GM18858 (cell line): ENCODE results near the gene CXCR4.

Experiments used
- ATAC-seq: cut with Tn5 transposase; IDR thresholded peaks from one replicate; pipeline ENCODE4 v1.9.1; 2021; ENCODE audit not compliant: unreplicated experiment

The CXCR4 gene

GRCh38 chr2:136117909-136118818, at the start of gene CXCR4:
TSS of gene CXCR4 (minus strand) at chr2:136118149. CDS start at chr2:136118060, 89 bp downstream.
- no peak for ATAC-seq

DNA sequence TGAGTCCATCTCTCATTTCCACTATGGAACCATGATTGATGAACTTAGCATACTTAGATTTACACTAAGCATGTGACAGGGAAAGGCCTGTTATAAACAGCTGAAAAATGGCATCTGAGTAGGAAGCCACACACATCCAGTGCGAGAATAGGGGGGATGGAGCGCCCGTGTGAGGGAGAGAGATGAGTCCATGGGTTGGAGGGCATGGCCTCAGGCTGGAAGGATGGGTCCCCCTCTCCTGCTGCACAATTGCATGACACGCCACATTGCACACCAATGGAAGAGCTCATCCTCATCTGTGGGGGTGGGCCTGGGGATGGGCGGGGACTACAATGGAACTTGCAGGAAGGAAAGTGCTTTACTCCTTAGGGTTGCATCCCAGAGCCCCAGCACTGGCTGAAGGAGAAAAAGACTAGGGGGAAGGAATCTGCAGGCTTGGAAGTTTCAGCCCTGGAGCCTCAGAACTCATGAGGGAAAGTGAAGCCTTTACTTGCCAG, 46.4 kb upstream of the CXCR4 start:
- ATAC-seq = no peak

DNA sequence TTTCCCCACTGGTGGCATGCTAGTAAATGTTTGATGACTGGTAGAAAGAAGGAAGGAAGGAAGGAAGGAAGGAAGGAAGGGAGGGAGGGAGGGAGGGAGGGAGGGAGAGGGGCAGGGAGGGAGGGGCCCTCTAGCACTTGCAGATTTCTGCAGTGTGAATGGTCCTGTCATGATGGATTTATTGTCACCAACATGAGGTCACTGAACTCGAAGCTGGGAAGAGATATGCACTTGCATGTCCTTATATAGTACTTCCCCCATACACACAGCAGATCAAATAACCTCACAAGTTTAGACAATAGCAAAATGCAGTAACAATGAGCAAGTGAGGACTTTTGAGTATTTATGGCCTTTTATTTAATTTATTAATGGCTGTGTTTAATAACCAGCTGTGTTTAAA, 44.5 kb upstream of the CXCR4 start:
- no peak for ATAC-seq

DNA sequence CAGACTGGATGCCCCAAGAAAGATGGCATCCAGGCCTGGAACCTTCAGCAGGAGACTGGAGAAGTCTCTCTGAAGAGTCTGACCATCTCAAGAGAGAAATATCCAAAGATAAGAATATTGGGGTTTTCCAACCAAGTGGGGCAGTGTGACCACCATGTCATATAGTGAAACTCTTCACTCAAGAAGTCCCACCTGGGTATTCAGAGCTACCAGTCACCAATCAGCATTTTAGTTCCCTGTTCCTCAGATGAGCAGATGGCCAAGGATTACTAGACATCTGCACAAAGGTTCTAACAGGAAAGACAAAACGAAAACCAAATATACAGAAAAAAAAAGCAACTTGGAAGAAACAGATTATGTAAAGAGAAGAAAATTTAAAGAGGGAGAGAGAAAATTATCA, 38.5 kb upstream of the CXCR4 start:
- ATAC-seq = no peak

DNA sequence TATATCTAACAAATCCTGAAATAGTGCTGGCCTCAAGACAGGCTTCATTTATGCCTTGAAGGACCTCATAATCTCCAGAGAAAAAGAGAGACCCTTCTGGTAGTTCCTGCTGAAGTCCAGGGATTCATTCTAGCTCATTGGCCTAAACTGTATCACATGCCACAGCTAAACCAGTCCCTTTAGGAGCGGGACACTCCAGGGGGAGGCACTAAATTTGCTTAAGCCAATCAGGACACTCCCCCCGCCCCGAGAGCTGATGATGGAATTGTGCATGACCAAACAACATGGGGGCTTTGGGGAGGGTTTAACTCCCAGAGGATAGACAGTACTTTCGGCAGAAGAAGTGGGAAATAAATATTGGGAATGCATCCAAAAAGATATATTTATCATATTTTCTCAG, 36.4 kb upstream of the CXCR4 start:
- no peak for ATAC-seq

DNA sequence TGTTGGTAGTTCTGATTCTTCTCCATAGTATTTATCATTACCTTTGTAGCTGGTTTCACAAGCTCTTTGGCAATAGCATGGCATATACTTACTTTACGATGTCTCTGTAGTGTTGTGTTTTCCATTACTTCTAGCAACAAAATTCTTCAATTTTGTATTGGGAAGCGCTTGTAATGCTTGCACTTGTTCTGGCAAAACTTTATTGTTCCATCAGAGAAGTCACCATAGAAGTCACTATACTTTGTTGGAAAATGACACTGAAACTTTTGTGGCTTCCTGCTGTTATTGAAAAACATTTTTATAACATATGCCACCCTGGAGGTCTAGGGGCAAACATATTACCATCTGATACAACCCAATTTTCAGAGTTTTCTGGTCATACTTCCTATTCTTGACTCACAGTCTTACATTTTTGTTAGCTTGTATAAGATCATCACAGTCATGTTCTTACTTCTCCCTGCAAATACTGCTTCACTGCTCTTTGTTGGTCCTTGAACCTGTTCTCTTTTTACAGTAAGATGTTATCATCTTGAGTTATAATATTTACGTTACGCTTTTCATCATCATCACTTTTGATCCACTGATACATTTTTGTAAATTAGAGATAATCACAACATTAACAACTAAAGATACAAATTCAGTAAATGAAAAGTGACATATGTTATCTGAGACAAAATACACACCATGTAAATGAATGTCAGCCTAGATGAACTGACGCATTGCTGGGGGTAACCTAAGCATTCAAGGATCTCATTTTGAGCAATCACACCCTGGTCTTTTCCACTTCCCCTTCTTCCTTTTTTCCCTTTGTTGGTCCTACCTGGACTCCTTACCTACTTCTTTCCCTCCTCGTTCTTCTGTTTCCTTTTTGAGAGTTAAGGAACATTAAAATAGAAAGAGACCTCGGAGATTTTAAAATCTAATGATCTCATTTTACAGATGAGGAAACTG, 33.3 kb upstream of the CXCR4 start:
- no peak for ATAC-seq

DNA sequence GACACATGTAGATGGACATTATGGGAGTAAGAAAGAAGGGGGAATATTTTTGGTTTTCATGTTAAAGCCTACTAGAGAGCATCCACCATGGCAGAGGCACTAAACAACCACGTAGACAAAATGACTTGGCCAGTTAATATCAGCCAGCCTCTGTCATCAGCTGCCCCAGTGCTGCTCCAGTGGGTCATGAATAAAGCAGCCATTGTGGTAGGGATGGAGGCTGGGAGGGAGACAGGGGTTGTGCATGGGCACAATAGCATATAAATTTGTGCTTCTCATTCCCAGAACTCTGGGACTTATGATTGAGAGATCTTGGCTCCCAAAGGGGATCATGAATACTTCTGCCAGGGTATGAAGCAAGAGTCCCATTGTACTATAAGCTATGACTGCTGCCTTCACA, 31.1 kb upstream of the CXCR4 start:
- no peak for ATAC-seq

- no peak for ATAC-seq
These were observed 28.6 kb upstream of the CXCR4 start for GRCh38 chr2:136146564-136146963.

GRCh38 chr2:136143603-136144451, 25.9 kb upstream of the CXCR4 start:
- ATAC-seq = no peak

DNA sequence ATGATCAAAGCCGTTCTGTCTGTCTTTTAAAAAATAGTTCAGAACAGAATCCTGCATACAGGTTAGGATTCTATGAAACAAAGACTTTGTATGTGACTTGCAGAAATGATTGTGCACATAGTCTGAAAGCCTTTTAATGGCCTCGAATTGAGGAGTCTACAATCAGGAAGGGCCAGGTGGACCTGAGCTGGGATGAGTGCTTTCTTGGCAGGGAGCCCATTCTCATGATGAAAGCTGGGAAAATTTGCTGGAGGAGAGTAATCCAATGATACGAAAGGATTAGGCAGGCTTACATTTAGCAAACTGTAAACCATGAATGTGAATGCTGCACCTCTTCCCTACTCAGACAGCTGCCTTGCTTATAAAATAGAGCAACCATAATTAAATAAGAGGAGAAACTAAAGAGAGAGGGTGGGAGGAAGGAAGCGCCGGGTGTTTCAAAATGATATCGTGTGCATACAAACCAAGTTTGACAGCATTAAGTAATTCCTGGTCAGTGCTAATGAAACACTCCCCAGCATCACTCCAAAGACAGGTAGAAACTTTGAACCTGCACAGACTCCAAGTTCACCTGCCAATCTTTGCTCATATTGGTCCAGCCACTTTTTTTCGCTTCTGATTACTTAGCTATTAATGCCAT, 23.7 kb upstream of the CXCR4 start:
- ATAC-seq = no peak

DNA sequence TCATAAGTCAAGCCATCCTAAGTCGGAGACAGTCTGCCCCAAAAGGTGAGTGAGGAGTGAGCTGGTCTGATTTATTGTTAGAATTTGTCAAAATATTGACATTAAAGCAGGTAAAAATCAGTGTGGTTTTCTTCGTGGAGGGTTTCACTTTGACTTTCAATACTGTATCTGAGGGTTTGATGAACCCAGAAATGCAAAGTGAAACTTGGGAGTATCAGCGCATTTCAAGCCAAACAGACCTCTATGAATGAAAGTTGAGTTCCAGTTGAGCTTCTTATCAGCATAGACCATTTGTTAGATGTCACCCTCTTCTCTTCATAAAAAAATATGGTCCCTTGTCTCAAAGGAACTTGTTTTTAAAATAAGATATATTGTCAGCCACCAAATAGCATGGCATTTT, 21.7 kb upstream of the CXCR4 start:
- ATAC-seq = peak; percentile 39

DNA sequence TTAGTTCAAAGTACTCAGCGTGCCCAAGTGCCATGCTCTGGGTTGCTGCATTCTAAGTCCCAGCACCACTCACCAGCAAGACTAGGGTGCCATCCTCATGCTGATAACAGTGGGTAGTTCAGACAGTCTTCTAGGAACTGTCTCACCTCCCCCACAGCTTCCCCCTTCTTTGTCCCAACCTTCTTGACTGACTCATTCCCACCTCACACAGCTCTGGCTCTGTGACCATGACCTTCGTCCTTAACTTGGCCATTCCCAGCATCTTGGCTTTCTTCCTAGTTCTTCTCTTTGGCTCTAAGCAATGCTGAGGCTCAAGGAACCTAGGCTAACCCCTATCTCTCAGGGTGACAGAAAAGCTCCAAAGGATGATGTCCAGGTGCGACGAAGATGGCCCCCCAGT, 20.0 kb upstream of the CXCR4 start:
- ATAC-seq = no peak

- ATAC-seq = no peak
These were observed 19.0 kb upstream of the CXCR4 start for GRCh38 chr2:136136931-136137330.

DNA sequence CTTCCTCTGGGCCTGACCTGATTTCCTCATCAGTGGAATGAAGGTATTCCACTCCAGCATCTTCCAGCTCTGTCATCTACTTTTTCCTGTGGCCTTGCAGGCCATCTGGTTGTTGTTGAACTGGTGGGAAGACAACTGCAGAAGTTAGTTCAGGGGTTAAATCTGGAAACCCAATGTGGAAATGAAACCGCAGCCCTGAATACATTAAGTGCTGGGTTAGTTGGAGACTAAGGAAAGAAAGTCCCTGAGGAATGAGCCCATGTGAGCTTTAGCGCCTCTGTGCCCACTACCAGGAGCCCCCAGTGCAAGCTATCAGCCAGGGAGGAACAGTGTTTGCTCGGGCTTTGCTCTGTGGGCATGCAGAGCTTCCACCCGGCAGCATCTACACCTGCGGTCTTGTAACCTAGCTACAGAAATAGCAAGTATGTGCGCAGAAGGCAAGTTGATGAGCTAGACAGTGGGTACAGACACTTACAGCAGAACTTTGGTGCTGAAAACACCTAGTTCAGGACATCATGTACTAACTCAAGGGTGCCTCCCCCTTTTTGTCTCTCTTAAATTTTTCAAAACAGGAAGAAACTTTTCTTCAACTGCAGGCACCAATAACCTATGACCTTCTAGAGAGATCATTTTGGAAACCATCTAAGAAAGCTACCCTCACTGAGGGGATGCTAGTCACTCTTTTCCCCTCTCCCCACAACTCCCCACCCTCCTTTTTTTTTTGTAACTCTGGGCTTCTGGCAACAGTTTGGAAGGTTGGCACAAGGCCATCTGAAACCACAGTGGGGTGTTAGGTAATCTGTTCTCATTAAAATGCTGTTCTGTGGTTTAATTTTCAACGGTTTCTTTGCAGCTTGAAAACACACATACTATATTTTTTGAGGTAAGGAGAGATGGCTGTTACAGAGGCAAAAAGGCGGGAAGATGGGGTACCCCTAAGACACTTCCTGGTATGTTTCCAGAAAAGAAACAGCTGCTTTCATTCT, 18.3 kb upstream of the CXCR4 start:
- ATAC-seq = peak; percentile 23

DNA sequence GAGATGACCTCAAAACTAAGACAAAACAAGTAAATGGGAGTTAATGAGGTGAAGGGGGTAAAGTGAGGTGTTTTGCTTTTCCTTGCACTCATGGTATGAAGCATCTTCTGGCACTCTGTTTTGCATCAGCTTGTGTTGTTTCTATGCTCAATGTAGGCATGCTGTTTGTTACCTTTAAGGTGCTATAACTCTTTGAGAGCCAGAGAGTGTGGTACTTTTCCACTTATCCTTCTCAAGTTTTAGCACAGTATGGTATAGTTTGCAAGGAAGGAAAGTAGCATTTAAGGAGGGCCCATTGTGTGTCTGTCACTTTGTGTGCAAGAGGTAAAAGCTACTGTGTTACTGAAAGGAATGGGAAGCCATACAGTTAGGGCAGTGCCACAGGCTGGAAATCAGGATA, 17.5 kb upstream of the CXCR4 start:
- ATAC-seq = no peak

DNA sequence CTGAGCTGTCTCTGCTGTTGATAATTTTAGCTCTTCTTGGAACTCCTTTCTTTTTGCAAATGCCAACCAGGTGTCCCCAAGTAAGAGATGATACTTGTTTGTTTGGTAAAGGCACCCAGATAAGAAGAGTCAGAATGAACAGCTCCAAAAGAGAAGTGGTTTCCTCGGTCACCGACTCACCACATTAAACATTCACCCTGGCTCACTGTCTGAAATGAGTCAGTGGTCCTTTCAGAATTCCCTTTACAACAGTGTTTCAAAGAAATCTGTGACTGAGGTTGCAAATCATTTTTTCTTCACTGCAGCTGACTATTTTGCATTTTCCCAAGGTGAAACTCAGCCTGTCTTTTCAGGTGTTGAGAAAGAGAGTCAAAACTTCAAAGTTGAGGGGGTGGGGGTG, 16.2 kb upstream of the CXCR4 start:
- ATAC-seq = peak; percentile 26

- ATAC-seq = no peak
These were observed 15.6 kb upstream of the CXCR4 start for GRCh38 chr2:136133586-136133985.

GRCh38 chr2:136133176-136133575, 15.2 kb upstream of the CXCR4 start:
- no peak for ATAC-seq

DNA sequence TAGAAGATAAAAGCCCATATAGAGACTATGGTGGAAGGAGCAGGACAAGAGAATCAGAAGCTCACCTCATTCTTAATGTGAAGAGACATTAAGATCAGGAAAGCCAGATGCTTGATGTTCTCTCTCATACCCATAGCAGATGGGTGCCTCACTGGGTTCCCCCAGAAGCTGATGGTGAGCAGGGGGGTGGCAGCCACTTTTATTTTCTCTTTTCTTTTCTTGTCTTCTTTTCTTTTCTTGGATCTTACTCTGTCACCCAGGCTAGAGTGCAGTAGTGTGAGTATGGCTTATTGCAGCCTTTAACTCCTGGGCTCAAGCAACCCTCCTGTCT, 14.8 kb upstream of the CXCR4 start:
- ATAC-seq = no peak
